ENCODE results near the gene HTATIP2.

DNA sequence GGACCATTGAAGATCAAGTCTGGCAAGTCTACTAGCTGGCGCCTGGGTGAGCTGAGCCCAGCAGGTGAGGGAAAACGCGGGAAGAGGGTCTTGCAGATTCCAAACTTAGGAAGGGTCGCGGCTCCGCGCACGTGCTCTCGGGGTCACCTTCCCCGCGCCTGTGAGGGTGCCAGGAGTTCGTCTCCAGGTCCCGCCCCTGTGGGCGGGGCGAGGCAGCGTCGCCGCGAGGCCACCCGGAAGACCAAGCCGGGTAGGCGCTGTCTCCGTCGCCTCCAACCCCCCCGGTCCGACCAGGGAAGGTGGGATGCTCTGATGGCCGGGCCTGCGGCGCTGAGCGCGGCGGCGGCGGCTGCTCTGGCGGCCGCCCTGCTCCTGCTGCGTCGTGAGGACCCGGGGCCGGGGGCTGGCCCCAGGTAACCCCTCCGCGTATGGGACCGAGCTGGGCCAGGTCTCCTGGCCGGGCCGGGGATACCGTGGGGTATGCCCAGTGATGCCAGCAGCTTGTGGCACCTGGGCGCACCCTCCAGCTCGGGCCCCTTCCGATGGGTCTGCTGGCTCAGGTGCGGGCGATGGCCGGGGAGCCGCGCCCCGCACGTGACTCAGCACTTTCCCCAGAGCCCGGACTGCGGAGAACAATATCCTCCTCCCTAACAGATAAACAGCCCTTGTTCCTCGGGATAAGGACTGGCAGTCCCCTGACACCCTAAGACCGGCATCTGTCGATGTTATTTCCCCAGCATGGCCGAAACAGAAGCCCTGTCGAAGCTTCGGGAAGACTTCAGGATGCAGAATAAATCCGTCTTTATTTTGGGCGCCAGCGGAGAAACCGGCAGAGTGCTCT lies at the start of gene HTATIP2:
- TF ChIP-seq, protein P1, sequence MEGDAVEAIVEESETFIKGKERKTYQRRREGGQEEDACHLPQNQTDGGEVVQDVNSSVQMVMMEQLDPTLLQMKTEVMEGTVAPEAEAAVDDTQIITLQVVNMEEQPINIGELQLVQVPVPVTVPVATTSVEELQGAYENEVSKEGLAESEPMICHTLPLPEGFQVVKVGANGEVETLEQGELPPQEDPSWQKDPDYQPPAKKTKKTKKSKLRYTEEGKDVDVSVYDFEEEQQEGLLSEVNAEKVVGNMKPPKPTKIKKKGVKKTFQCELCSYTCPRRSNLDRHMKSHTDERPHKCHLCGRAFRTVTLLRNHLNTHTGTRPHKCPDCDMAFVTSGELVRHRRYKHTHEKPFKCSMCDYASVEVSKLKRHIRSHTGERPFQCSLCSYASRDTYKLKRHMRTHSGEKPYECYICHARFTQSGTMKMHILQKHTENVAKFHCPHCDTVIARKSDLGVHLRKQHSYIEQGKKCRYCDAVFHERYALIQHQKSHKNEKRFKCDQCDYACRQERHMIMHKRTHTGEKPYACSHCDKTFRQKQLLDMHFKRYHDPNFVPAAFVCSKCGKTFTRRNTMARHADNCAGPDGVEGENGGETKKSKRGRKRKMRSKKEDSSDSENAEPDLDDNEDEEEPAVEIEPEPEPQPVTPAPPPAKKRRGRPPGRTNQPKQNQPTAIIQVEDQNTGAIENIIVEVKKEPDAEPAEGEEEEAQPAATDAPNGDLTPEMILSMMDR (IDR thresholded peaks at IDR 0.05 in 4 of 5, conservative IDR thresholded peaks at IDR 0.05 in 1 of 5): no peak
- peak; percentile 64 to 77 for TF ChIP-seq POLR2A (IDR thresholded peaks at IDR 0.05)

Measured in gastrocnemius medialis (tissue), 4 donors.